ENCODE measurements around the gene ARID5B.

ARID5B gene

DNA sequence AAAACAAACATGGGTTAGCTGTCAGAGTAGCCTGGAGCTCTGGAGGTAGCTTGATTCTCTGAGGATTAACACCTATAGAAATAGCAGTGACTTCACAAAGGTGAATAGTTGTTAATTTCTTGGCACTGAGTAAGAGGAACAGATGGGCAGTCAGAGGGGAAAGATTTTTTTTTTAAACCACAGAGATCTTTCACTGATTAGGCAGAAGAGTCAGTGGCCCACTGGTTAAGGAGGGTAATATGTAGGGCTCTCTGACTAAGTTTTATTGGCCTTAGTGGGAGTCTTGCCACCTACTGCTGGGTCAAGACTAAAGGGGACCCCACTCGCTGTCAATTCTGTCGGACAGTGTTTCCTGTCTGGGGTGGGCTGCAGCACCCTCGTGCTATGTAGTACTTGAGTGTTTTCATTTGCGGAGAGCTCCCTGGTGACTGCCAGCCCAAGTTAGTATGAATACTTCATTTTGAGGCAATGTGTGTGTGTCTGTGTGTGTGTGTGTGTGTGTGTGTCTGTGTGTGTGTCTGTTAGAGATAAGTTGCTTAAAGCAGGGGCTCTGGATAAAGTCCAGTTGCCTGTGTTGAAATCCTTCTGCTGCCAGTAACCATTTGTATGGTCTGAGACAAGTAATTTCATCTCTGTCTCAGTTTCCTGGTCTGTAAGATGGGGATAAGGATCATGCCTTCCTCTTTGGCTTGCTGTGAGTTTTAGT lies 145.2 kb downstream of the ARID5B start (continued):
- TF ChIP-seq MZF1 (tag by site-specific recombination; IDR thresholded peaks at IDR 0.05; ENCODE audit: borderline replicate concordance), result 0 out of 2 replicates have a peak, but pooled peaks have one; percentile 35
- 0 out of 2 replicates have a peak, but pooled peaks have one; percentile 6 for TF ChIP-seq ZNF654 (tag by site-specific recombination; IDR thresholded peaks at IDR 0.05; ENCODE audit: low read depth)
- peak; percentile 76 for TF ChIP-seq WT1 (tag by site-specific recombination; IDR thresholded peaks at IDR 0.05)
- no peak for TF ChIP-seq ZNF354C (tag by site-specific recombination; IDR thresholded peaks at IDR 0.05; ENCODE audit: borderline replicate concordance, low read depth)
- TF ChIP-seq, protein P1, sequence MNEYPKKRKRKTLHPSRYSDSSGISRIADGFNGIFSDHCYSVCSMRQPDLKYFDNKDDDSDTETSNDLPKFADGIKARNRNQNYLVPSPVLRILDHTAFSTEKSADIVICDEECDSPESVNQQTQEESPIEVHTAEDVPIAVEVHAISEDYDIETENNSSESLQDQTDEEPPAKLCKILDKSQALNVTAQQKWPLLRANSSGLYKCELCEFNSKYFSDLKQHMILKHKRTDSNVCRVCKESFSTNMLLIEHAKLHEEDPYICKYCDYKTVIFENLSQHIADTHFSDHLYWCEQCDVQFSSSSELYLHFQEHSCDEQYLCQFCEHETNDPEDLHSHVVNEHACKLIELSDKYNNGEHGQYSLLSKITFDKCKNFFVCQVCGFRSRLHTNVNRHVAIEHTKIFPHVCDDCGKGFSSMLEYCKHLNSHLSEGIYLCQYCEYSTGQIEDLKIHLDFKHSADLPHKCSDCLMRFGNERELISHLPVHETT (tag by site-specific recombination; IDR thresholded peaks at IDR 0.05), result peak; percentile 34; the same call in 1 of the 2 replicates
- TF ChIP-seq EGR2 (tag by site-specific recombination; IDR thresholded peaks at IDR 0.05; ENCODE audit: low read depth), result peak; percentile 95
- peak; percentile 54; the same call in 1 of the 2 replicates for TF ChIP-seq ZNF501 (tag by site-specific recombination; IDR thresholded peaks at IDR 0.05)
- TF ChIP-seq ZNF23 (tag by site-specific recombination; IDR thresholded peaks at IDR 0.05; ENCODE audit: borderline replicate concordance), result no peak
- TF ChIP-seq, protein P2, sequence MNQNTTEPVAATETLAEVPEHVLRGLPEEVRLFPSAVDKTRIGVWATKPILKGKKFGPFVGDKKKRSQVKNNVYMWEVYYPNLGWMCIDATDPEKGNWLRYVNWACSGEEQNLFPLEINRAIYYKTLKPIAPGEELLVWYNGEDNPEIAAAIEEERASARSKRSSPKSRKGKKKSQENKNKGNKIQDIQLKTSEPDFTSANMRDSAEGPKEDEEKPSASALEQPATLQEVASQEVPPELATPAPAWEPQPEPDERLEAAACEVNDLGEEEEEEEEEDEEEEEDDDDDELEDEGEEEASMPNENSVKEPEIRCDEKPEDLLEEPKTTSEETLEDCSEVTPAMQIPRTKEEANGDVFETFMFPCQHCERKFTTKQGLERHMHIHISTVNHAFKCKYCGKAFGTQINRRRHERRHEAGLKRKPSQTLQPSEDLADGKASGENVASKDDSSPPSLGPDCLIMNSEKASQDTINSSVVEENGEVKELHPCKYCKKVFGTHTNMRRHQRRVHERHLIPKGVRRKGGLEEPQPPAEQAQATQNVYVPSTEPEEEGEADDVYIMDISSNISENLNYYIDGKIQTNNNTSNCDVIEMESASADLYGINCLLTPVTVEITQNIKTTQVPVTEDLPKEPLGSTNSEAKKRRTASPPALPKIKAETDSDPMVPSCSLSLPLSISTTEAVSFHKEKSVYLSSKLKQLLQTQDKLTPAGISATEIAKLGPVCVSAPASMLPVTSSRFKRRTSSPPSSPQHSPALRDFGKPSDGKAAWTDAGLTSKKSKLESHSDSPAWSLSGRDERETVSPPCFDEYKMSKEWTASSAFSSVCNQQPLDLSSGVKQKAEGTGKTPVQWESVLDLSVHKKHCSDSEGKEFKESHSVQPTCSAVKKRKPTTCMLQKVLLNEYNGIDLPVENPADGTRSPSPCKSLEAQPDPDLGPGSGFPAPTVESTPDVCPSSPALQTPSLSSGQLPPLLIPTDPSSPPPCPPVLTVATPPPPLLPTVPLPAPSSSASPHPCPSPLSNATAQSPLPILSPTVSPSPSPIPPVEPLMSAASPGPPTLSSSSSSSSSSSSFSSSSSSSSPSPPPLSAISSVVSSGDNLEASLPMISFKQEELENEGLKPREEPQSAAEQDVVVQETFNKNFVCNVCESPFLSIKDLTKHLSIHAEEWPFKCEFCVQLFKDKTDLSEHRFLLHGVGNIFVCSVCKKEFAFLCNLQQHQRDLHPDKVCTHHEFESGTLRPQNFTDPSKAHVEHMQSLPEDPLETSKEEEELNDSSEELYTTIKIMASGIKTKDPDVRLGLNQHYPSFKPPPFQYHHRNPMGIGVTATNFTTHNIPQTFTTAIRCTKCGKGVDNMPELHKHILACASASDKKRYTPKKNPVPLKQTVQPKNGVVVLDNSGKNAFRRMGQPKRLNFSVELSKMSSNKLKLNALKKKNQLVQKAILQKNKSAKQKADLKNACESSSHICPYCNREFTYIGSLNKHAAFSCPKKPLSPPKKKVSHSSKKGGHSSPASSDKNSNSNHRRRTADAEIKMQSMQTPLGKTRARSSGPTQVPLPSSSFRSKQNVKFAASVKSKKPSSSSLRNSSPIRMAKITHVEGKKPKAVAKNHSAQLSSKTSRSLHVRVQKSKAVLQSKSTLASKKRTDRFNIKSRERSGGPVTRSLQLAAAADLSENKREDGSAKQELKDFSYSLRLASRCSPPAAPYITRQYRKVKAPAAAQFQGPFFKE (tag by site-specific recombination; IDR thresholded peaks at IDR 0.05; ENCODE audit: borderline replicate concordance), result no peak
- TF ChIP-seq, protein P3, sequence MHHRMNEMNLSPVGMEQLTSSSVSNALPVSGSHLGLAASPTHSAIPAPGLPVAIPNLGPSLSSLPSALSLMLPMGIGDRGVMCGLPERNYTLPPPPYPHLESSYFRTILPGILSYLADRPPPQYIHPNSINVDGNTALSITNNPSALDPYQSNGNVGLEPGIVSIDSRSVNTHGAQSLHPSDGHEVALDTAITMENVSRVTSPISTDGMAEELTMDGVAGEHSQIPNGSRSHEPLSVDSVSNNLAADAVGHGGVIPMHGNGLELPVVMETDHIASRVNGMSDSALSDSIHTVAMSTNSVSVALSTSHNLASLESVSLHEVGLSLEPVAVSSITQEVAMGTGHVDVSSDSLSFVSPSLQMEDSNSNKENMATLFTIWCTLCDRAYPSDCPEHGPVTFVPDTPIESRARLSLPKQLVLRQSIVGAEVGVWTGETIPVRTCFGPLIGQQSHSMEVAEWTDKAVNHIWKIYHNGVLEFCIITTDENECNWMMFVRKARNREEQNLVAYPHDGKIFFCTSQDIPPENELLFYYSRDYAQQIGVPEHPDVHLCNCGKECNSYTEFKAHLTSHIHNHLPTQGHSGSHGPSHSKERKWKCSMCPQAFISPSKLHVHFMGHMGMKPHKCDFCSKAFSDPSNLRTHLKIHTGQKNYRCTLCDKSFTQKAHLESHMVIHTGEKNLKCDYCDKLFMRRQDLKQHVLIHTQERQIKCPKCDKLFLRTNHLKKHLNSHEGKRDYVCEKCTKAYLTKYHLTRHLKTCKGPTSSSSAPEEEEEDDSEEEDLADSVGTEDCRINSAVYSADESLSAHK (tag by site-specific recombination; IDR thresholded peaks at IDR 0.05), result peak; percentile 67
- TF ChIP-seq ZFP69B (tag by site-specific recombination; IDR thresholded peaks at IDR 0.05), result no peak; the same call in none of the 2 replicates
- peak; percentile 95 for TF ChIP-seq ZNF394 (tag by site-specific recombination; IDR thresholded peaks at IDR 0.05; ENCODE audit: borderline replicate concordance)
- TF ChIP-seq, protein P4, sequence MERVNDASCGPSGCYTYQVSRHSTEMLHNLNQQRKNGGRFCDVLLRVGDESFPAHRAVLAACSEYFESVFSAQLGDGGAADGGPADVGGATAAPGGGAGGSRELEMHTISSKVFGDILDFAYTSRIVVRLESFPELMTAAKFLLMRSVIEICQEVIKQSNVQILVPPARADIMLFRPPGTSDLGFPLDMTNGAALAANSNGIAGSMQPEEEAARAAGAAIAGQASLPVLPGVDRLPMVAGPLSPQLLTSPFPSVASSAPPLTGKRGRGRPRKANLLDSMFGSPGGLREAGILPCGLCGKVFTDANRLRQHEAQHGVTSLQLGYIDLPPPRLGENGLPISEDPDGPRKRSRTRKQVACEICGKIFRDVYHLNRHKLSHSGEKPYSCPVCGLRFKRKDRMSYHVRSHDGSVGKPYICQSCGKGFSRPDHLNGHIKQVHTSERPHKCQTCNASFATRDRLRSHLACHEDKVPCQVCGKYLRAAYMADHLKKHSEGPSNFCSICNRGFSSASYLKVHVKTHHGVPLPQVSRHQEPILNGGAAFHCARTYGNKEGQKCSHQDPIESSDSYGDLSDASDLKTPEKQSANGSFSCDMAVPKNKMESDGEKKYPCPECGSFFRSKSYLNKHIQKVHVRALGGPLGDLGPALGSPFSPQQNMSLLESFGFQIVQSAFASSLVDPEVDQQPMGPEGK (tag by site-specific recombination; IDR thresholded peaks at IDR 0.05), result peak; percentile 73
- TF ChIP-seq ZNF626 (tag by site-specific recombination; IDR thresholded peaks at IDR 0.05), result no peak
- no peak for TF ChIP-seq ZNF121 (tag by site-specific recombination; IDR thresholded peaks at IDR 0.05)
- no peak; the same call in 1 of the 2 replicates for TF ChIP-seq OVOL3 (tag by site-specific recombination; IDR thresholded peaks at IDR 0.05)
- no peak for TF ChIP-seq ZSCAN16 (tag by site-specific recombination; IDR thresholded peaks at IDR 0.05)
- no peak for TF ChIP-seq ZNF132 (tag by site-specific recombination; IDR thresholded peaks at IDR 0.05; ENCODE audit: borderline replicate concordance)
- peak; percentile 38 for TF ChIP-seq ZXDB (tag by site-specific recombination; IDR thresholded peaks at IDR 0.05)
- TF ChIP-seq, protein P5, sequence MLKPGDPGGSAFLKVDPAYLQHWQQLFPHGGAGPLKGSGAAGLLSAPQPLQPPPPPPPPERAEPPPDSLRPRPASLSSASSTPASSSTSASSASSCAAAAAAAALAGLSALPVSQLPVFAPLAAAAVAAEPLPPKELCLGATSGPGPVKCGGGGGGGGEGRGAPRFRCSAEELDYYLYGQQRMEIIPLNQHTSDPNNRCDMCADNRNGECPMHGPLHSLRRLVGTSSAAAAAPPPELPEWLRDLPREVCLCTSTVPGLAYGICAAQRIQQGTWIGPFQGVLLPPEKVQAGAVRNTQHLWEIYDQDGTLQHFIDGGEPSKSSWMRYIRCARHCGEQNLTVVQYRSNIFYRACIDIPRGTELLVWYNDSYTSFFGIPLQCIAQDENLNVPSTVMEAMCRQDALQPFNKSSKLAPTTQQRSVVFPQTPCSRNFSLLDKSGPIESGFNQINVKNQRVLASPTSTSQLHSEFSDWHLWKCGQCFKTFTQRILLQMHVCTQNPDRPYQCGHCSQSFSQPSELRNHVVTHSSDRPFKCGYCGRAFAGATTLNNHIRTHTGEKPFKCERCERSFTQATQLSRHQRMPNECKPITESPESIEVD (tag by site-specific recombination; IDR thresholded peaks at IDR 0.05), result peak; percentile 79
- TF ChIP-seq, protein P6, sequence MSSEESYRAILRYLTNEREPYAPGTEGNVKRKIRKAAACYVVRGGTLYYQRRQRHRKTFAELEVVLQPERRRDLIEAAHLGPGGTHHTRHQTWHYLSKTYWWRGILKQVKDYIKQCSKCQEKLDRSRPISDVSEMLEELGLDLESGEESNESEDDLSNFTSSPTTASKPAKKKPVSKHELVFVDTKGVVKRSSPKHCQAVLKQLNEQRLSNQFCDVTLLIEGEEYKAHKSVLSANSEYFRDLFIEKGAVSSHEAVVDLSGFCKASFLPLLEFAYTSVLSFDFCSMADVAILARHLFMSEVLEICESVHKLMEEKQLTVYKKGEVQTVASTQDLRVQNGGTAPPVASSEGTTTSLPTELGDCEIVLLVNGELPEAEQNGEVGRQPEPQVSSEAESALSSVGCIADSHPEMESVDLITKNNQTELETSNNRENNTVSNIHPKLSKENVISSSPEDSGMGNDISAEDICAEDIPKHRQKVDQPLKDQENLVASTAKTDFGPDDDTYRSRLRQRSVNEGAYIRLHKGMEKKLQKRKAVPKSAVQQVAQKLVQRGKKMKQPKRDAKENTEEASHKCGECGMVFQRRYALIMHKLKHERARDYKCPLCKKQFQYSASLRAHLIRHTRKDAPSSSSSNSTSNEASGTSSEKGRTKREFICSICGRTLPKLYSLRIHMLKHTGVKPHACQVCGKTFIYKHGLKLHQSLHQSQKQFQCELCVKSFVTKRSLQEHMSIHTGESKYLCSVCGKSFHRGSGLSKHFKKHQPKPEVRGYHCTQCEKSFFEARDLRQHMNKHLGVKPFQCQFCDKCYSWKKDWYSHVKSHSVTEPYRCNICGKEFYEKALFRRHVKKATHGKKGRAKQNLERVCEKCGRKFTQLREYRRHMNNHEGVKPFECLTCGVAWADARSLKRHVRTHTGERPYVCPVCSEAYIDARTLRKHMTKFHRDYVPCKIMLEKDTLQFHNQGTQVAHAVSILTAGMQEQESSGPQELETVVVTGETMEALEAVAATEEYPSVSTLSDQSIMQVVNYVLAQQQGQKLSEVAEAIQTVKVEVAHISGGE (tag by site-specific recombination; conservative IDR thresholded peaks at IDR 0.05; ENCODE audit: low read depth), result peak; percentile 26; the same call in 1 of the 2 replicates

Measured in HEK293 (cell line).